K562 (cell line): ENCODE data around the gene AGRP. TPM values are rescaled to one million over a fixed set of nuclear protein-coding genes. Genes with fewer than 3 reads are reported as not detected.

Source experiments
- FOXK2 ChIP-seq, 2 experiments: fragments of 450-650 bp; IDR thresholded peaks in 1 of 2; conservative IDR thresholded peaks in 1 of 2; 2 replicates each; pipeline ENCODE4 v1.6.1; 2016; ENCODE audit warnings: low read depth in 2 of 2, mild to moderate bottlenecking in 1 of 2
- JUND ChIP-seq, 2 experiments: IDR thresholded peaks; 2 replicates in 1 of 2; 3 replicates in 1 of 2; pipeline ENCODE4 v1.6.1; 2011; ENCODE audit warnings: borderline replicate concordance in 2 of 2, low read depth in 2 of 2, low read length in 2 of 2, improper control_type of control experiment in 1 of 2, missing biosample characterization in 1 of 2, missing genetic modification characterization in 1 of 2, missing genetic modification reagents in 1 of 2
- NBN ChIP-seq: fragments of 450-650 bp; IDR thresholded peaks from 2 replicates; pipeline ENCODE4 v1.6.1; 2016; ENCODE audit warnings: low read depth, mild to moderate bottlenecking
- NR1H2 ChIP-seq: sonication (generic); formaldehyde crosslinking; IDR thresholded peaks from 2 replicates; pipeline ENCODE4 v1.4.0; 2020; ENCODE audit warnings: mild to moderate bottlenecking, missing genetic modification reagents
- NRF1 ChIP-seq, 2 experiments: fragments of 450-650 bp; IDR thresholded peaks in 1 of 2; conservative IDR thresholded peaks in 1 of 2; 2 replicates each; pipeline ENCODE4 v1.6.1; 2014; ENCODE audit warnings: mild to moderate bottlenecking in 2 of 2
- POLR2AphosphoS5 ChIP-seq: IDR thresholded peaks from 2 replicates; pipeline ENCODE4 v1.6.1; 2011; ENCODE audit warnings: mild to moderate bottlenecking, low read depth, low read length, moderate library complexity; ENCODE audit not compliant: control insufficient read depth, insufficient read depth
- RBFOX2 ChIP-seq: fragments of 200-400 bp; formaldehyde crosslinking; IDR thresholded peaks from 2 replicates; pipeline ENCODE4 v1.6.1; 2017; ENCODE audit warnings: low read depth, mild to moderate bottlenecking, low read length, moderate library complexity
- SMARCA4 ChIP-seq: fragments of 450-650 bp; IDR thresholded peaks from 2 replicates; pipeline ENCODE4 v1.6.1; 2016
- SMARCA5 ChIP-seq: fragments of 450-650 bp; IDR thresholded peaks from 2 replicates; pipeline ENCODE4 v1.6.1; 2016
- ZBTB1 ChIP-seq: sonication (generic); formaldehyde crosslinking; IDR thresholded peaks from 2 replicates; pipeline ENCODE4 v1.8.1; 2023; ENCODE audit warnings: missing genetic modification reagents, low read depth, mild to moderate bottlenecking, borderline replicate concordance
- ZKSCAN1 ChIP-seq: fragments of 150-350 bp; IDR thresholded peaks from 2 replicates; pipeline ENCODE4 v1.6.1; 2016; ENCODE audit warnings: low read depth, low read length
- ZNF644 ChIP-seq: fragments of 200-800 bp; sonication (Bioruptor generic); IDR thresholded peaks from 2 replicates; pipeline ENCODE4 v1.6.1; 2016; ENCODE audit warnings: low read depth, missing genetic modification characterization, missing compliant biosample characterization
- polyA plus RNA-seq, 8 experiments: library from polyadenylated mRNA; depleted of rRNA in 4 of 8; stranded (reverse) in 5 of 8; unstranded in 3 of 8; fragments of >200 nt; fragmentation: Nextera tagmentation in 2 of 8; fragmentation: Illumina TruSeq in 1 of 8; extraction: Ambion mirVana in 2 of 8; extraction: Trizol in 1 of 8; gene quantifications; 2 replicates each; pipeline versions ENCODE4 v1.2.1 to v1.2.3, GENCODE V29; 2011 to 2014; ENCODE audit warnings: inconsistent platforms in 1 of 8, missing spikeins in 1 of 8
- total RNA-seq, 7 experiments: library from RNA; depleted of rRNA in 6 of 7; stranded (reverse); fragments of >200 nt in 6 of 7; fragmentation: Illumina TruSeq in 2 of 7; extraction: Trizol in 2 of 7; gene quantifications; 2 replicates each; pipeline versions ENCODE4 v1.2.1 to v1.2.3, GENCODE V29; 2011 to 2021; ENCODE audit warnings: low replicate concordance in 1 of 7
- TF ChIP-seq, protein P1 (sequence below): sonication (generic); formaldehyde crosslinking; IDR thresholded peaks from 2 replicates; pipeline ENCODE4 v1.8.0; 2022; ENCODE audit warnings: missing genetic modification reagents, mild to moderate bottlenecking, borderline replicate concordance
- TF ChIP-seq, protein P2 (sequence below): fragments of 200-800 bp; sonication (Bioruptor generic); IDR thresholded peaks from 2 replicates; pipeline ENCODE4 v1.6.1; 2017; ENCODE audit warnings: missing genetic modification characterization, missing compliant biosample characterization
- TF ChIP-seq, protein P3 (sequence below): fragments of 450-650 bp; IDR thresholded peaks from 2 replicates; pipeline ENCODE4 v1.6.1; 2018; ENCODE audit not compliant: partially characterized antibody
- TF ChIP-seq, protein P4 (sequence below): fragments of 450-650 bp; formaldehyde crosslinking; IDR thresholded peaks from 2 replicates; pipeline ENCODE4 v1.4.0; 2020; ENCODE audit warnings: mild to moderate bottlenecking, mixed read lengths

AGRP gene
- total and polyA plus RNA-seq, 9 of the 15 experiments (the other 6 are each of a cell fraction or from before 2014, with no cell fraction given) = not detected

DNA sequence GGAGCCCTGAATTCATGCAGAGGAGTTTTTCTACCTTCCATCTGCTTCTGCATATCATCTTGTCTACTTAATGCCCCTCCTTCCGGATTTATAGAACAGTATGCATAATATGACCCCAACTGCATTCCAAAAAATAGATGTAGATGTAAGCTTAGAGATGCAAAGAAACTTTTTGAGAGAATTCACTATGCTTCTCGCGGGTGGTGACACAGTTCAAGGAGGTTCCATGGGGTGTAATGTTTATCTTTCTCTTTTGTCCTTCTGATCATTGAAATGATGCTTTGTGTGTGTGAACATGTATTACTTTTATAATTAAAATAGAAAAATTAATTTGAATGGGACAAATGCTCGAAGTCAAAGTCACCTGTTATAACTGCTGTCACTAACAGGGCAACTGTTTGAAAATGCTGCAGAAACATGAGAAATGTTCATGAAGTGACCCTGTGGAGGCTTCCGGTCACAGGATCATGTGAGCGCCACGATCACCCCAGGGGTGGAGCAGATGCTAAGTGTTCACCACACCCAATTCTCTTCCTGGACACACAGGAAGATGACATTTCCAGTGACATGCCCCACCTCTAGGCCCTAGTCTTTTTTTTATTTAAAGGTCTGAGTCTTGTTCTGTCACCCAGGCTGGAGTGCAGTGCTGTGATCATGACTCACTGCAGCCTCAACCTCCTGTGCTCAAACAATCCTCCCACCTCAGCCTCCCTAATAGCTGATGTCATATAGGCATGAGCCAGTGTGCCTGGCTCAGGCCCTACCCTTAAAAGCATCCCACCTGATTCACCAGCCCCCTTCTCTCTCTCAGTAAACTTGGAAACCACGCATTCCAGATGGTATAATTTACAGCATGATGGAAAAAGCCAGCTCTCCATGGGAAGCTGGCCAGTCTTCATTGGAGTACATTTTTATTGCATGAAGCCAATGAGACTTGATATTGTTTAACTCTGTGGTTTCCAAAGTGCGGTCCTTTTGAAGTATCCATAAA is 21.0 kb upstream of the AGRP start (continued):
- TF ChIP-seq ZNF644 (0 out of 2 replicates have a peak, but pooled peaks have one; percentile 70), POLR2AphosphoS5 (peak; percentile 37; the same call in 1 of the 2 replicates), NR1H2 (CRISPR knock-in tag) (no peak), NRF1 (conservative IDR thresholded peaks at IDR 0.05 in 1 of 2, IDR thresholded peaks at IDR 0.05 in 1 of 2) (peak in 1 of 2 experiments; percentile 50; a peak in 3 of 4 replicates), NBN (peak; percentile 76), ZBTB1 (CRISPR knock-in tag) (no peak), SMARCA5 (peak; percentile 95), RBFOX2 (no peak), ZKSCAN1 (no peak; the same call in 1 of the 2 replicates), SMARCA4 (peak; percentile 68; the same call in 1 of the 2 replicates), JUND (IDR thresholded peaks at IDR 0.05; ENCODE audit: borderline replicate concordance, low read depth, low read length) (peak; percentile 94), JUND (tag; IDR thresholded peaks at IDR 0.05; ENCODE audit: borderline replicate concordance, low read depth, low read length) (peak; percentile 92), FOXK2 (conservative IDR thresholded peaks at IDR 0.05 in 1 of 2, IDR thresholded peaks at IDR 0.05 in 1 of 2; ENCODE audit: low read depth in 2 of 2) (peak; percentile 73 to 85)
- TF ChIP-seq, protein P1, sequence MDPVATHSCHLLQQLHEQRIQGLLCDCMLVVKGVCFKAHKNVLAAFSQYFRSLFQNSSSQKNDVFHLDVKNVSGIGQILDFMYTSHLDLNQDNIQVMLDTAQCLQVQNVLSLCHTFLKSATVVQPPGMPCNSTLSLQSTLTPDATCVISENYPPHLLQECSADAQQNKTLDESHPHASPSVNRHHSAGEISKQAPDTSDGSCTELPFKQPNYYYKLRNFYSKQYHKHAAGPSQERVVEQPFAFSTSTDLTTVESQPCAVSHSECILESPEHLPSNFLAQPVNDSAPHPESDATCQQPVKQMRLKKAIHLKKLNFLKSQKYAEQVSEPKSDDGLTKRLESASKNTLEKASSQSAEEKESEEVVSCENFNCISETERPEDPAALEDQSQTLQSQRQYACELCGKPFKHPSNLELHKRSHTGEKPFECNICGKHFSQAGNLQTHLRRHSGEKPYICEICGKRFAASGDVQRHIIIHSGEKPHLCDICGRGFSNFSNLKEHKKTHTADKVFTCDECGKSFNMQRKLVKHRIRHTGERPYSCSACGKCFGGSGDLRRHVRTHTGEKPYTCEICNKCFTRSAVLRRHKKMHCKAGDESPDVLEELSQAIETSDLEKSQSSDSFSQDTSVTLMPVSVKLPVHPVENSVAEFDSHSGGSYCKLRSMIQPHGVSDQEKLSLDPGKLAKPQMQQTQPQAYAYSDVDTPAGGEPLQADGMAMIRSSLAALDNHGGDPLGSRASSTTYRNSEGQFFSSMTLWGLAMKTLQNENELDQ = no peak
- TF ChIP-seq, protein P2, sequence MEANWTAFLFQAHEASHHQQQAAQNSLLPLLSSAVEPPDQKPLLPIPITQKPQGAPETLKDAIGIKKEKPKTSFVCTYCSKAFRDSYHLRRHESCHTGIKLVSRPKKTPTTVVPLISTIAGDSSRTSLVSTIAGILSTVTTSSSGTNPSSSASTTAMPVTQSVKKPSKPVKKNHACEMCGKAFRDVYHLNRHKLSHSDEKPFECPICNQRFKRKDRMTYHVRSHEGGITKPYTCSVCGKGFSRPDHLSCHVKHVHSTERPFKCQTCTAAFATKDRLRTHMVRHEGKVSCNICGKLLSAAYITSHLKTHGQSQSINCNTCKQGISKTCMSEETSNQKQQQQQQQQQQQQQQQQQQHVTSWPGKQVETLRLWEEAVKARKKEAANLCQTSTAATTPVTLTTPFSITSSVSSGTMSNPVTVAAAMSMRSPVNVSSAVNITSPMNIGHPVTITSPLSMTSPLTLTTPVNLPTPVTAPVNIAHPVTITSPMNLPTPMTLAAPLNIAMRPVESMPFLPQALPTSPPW (CRISPR knock-in tag) = peak; percentile 53
- TF ChIP-seq, protein P3, sequence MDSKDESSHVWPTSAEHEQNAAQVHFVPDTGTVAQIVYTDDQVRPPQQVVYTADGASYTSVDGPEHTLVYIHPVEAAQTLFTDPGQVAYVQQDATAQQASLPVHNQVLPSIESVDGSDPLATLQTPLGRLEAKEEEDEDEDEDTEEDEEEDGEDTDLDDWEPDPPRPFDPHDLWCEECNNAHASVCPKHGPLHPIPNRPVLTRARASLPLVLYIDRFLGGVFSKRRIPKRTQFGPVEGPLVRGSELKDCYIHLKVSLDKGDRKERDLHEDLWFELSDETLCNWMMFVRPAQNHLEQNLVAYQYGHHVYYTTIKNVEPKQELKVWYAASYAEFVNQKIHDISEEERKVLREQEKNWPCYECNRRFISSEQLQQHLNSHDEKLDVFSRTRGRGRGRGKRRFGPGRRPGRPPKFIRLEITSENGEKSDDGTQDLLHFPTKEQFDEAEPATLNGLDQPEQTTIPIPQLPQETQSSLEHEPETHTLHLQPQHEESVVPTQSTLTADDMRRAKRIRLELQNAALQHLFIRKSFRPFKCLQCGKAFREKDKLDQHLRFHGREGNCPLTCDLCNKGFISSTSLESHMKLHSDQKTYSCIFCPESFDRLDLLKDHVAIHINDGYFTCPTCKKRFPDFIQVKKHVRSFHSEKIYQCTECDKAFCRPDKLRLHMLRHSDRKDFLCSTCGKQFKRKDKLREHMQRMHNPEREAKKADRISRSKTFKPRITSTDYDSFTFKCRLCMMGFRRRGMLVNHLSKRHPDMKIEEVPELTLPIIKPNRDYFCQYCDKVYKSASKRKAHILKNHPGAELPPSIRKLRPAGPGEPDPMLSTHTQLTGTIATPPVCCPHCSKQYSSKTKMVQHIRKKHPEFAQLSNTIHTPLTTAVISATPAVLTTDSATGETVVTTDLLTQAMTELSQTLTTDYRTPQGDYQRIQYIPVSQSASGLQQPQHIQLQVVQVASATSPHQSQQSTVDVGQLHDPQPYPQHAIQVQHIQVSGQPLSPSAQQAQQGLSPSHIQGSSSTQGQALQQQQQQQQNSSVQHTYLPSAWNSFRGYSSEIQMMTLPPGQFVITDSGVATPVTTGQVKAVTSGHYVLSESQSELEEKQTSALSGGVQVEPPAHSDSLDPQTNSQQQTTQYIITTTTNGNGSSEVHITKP = no peak
- TF ChIP-seq, protein P4, sequence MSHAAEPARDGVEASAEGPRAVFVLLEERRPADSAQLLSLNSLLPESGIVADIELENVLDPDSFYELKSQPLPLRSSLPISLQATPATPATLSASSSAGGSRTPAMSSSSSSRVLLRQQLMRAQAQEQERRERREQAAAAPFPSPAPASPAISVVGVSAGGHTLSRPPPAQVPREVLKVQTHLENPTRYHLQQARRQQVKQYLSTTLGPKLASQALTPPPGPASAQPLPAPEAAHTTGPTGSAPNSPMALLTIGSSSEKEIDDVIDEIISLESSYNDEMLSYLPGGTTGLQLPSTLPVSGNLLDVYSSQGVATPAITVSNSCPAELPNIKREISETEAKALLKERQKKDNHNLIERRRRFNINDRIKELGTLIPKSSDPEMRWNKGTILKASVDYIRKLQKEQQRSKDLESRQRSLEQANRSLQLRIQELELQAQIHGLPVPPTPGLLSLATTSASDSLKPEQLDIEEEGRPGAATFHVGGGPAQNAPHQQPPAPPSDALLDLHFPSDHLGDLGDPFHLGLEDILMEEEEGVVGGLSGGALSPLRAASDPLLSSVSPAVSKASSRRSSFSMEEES = peak; percentile 53
